DND-41 (cell line): Measurements from ENCODE around the gene C15orf62.

Experiments used
- CTCF ChIP-seq: IDR thresholded peaks from 2 replicates; pipeline ENCODE4 v1.5.1; 2012; ENCODE audit warnings: borderline replicate concordance, low read length, moderate library complexity, mild to moderate bottlenecking; ENCODE audit not compliant: poor library complexity, severe bottlenecking; ENCODE audit errors: extremely low read depth
- EZH2 ChIP-seq: IDR thresholded peaks from 3 replicates; pipeline ENCODE4 v1.6.1; 2012; ENCODE audit warnings: borderline replicate concordance, low read depth, mild to moderate bottlenecking, moderate library complexity, low read length, inconsistent platforms; ENCODE audit not compliant: severe bottlenecking

- no peak for TF ChIP-seq CTCF
- no peak for TF ChIP-seq EZH2
Measured at GRCh38 chr15:40785164-40785563, 15.4 kb downstream of the C15orf62 start.
